HG03064 (cell line): Measurements from ENCODE around the gene HOXA13.

ENCODE experiments used
- ATAC-seq: cut with Tn5 transposase; IDR thresholded peaks from one replicate; pipeline ENCODE4 v1.9.1; 2021; ENCODE audit warnings: low read depth; ENCODE audit not compliant: unreplicated experiment

HOXA13 gene

DNA sequence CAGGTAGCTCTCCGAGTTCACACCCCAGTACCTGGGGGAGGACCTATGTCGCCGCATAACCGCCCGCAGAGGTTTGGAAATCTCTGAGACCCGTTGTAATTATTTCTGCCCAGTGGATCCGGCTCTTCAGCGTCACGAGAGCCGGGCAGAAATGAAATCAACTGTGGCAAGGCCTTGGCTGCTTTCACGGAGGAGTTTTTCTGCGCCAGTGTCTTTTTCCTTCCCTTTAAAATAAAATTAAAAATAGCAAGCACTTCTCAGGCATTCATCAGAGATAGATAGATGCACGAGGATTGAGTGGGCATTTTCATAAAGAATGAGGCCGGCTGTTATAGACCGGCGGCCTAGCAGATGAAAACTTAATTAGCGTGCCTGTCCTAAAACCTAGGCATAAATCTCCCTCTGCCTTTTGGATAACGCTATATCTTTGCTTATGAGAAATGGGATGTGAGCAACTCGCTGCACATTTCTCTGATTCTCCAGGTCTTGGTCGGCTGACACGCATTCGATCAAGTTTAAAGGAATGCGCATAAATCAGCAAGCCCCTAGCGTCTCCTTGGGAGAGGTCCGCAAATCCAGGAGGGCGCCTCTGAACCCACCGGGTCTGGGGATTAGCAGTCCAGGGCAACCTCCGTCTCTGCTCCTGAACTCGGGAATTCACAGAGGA, 6.4 kb downstream of the HOXA13 start:
- no peak for ATAC-seq

DNA sequence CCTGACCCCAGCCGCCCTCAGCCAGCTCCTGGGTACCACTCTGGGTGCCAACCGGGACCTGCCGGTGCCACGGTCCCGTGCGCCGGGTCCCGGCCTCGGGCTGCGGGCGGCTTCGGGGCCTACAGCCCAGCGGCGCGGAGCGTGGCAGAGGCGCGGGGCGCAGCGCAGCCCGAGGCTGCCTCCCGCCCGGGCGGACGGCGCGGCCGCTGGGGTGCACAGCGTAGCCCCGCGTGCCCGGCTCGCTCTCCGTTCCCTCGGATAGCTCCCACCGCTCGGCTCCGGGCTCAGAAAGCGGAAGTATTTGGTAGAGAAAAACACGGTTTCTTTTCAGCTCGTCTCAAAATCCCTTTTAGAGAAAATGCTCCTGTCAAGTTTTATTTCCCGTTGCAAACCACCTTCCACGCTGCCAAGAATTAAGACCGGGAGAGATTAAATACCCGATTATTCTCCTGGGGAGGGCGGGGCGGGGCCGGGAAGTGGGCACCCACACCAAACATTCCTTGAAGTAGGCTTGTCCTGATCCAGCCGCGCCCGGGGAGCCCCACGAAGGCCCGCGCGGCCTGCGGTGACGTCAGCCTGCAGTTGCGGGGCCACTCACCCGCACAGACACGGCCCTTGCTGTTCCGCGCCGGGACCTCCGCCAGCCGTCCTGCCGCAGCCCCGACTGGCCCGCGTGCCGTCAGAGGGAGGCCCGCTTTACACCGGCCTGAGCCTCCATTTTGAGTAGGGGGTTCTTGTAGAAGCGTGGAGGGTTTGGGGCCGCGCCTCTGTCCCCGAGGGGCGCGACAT, 7.2 kb downstream of the HOXA13 start:
- ATAC-seq = no peak

DNA sequence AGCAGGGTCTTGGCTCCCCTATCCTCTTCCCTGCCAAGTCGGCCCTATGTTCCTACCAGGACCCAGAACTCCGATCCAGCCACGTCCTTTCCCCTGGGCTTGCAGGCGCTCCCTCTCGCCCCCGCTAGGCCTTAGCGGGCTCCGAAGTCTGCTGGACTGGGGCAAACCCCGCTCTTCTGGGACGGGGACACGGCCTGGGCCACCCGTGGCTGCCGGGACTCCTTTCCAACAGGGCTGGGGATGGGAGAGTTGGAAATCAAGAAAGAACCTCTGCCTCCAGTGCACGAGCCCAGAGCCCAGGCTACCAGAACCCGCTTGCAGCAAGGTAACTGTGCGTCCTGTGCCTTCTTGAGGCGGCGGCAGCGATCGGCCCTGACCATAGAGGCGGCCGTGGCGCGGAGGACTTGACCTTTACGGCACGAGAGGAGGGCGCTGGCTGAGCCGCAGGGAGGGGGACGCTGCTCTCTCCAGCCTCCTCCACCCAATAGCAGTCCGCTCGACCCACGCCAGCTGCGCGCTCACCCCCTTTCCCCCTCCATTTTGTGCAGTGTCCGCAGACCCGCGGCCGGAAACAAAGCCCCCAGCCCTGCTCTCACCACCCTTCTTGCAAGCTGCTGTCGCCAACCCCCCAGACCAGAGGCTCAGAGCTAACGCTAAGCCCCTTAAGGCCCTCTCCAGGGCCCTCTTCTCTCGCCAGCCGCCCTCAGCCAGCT, 7.9 kb downstream of the HOXA13 start:
- no peak for ATAC-seq

DNA sequence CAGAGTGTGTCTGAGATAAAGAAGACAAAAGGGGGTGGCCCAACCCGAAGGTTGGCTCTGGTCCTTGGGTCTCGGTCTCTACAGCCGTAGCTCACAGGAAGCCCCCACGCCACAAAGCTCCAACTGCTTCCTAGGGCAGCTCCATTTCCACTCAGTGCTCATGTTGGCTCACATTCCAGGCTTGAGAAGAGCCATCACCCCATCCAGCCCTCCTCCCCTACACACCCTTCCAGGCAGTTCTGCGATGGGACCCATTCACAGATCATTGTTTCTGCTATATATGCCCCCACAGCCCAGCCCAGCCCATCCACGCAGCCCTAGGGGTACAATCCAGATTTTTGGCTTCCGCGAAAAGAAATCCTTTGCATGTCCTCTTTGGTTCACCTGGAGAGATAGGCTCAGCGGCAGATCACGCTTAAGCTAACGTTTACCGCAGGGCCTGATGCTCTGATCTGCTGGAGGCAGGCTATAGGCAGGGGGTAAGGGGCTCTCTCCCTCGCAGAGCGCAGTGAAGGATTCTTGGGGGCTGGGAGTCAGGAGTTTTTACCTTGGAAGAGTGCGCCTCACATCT, 8.6 kb downstream of the HOXA13 start:
- no peak for ATAC-seq

DNA sequence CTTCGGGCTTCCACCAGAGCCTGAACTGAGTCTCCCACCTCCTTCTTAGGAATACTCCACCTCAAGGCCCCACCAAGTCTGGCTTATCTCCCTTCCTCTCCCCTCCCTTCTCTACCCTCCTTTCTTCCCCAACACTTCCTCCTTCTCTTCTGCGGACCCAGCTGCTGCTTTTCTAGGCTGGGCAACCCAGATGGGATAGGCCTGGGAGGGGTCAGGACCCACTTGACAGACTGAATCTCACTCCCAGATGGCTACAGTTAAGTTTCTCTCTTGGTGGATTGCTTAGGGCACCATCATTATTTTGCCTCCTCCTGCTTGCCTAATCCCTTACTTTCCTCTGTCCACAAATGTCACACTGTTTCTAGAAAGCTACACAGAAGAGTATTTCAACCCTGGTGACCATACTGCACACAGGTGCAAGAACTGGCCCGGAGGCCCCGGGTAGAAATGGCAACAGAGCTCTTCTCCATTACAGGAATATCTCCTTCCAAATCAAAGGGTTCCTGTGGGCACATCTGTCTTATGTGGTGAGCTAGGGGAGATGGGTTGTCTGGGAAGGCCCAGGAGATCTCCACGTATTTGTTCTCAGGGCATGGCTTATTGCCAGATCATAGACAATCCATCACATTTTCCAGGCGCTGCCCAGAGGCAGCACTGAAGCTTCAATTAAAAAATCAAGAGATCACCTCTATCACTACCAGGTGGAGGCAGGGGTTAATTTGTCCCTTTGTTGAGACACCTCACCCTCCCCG, 9.7 kb downstream of the HOXA13 start:
- ATAC-seq = no peak

DNA sequence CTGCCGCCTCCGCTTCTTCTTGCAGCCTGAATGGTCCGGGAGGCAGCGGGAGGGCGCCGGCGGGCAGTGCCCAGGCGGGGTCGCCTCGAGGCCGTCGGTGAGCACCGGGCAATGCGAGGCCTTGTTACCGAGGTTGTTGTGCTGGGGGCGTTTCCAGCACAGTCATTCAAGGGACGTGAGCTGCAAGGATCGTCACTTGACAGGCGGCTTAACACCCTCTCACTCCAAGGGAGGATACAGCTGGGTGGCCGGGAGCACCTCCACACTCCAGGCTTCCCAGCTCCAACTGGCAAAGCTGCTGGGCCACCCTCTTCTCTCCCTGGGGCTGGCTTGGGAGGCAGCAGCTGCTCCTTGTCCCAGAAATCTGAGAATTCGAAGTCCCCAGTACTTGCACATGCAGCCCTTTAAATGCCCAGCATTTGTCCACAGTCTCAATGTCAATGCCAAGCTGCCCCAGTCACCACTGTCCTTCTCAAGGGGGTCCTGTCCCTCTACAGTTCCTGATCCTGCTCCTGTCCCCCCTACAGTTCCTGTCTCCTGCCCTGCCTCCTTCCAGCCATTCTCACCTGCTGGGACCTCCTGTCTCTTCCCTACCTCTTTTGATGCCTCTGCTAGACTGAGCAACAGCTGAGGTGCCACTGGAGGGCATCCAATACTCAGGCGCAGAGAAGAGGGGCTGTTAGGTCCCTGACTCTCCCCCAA, 10.4 kb downstream of the HOXA13 start:
- no peak for ATAC-seq

DNA sequence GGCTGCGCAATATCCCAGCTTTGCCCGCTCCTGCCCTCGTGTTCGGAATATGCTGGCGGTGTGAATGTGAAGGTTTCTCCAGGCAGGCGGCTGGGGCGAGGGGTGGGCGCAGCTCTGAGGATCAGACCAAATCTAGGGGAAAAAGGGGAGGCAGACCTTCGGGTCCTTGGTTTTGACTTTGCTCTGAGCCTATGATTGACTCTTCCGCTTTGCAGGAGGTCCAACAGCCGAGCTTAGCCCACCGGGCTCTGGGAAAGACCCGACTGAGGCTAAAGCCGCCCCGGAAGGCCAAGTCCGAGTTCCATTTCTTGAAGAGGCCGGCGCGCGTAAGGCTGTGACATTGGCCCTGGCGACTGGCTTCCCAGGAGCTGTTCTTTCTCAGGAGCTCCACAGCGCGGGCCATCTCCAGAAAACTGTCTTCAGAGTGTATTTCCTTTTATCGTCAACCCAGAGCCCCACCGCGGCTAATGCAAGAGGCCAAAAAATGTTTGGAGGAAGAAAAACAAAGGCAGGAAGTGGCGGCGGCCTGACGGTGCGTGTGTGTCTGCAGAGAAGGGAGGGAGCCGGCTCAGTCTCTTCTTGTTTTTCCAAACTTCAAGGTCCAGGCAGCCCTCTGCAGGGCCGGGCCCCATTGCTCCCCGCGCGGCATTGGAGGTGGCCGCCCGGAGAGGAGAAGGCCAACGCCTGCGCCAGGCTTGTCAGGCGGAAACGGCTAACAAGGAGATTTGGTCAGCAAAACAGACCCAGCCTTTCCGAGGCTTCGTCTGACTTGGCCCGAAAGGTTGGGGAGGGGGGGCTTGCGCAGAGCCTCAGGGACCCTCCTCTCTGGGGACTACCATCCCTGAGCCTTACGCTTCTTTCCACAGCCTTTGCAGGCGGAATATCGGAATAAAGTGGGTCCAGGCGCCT, 11.3 kb downstream of the HOXA13 start:
- ATAC-seq = no peak

DNA sequence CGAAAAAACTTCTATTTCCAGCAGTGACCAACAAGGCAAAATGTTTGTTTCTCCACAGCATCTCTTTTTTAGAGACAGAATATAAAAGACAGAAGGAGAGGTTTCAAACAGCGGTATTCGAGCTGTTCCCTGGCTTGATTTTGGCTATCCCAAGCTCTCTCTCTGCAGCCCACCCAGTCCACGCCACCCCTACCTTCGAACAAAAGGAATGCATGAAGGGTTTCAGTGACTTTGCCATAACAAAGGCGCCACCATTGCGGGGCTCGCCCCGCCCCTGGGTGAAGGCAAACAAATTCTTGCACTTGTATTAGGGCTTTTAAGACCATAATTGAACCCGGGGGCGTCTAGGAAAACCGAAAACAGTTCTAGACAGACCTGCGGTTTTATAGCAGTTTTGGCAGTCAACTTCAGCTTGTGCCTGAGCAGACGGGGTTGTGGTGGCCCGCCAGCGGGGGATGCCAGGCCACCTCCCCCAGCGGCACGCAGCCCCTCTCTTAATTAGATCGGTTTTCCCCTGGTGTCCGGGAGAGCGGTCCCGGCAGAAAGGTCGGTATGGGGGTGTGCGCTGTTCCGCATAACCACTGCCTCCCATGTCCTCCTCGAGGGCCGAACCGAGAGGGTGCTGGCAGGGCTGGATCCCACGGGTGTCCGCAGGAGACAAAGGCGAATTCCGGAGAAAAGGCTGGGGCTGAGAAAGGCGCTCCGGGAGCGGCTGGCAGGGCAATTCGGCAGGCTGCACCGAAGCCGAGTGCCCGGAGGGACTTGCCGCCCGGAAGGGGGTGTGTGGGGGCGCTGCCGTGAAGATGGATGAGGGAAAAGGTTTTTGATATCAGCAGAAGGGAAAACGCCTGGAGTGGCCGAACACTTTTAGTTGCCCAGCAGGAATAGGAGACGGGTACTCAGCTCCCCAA, 12.2 kb downstream of the HOXA13 start:
- ATAC-seq = no peak

DNA sequence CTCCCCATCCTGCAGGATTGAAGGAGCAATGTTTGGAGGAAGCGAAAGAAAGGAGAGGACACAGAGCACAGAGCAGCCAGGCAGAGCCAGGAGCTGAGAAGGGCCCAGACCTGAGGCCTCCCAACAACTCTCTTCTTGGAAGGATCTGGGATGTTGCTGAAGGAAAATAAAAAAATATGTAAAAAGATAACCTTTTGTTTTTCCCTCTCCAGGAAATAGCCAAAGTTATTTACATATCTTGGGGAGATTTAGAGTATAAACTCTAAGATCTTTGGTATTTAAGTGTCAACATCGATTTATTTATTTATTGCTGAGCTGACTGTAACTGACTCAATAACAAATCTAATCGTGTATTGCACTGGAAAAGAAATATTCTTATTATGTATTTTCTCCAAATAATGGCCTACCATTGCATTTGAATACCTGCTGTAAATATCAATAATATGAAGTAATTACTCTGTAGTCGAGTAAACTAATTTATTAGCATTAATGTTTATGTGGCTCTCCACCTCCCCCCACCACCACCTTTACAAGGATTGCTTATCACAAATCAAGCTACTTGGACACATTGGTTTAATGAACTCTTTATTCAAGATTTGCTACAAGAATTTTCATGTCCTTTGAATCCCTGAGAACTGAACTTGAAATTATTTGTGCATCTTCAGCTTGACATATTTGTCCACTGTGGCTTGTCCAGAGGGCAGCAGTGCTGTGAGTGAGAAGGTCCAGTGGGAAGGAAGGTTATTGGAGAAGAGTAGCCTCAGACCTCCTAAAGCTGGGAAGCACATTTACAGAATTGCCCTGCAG, 13.0 kb downstream of the HOXA13 start:
- ATAC-seq = no peak

DNA sequence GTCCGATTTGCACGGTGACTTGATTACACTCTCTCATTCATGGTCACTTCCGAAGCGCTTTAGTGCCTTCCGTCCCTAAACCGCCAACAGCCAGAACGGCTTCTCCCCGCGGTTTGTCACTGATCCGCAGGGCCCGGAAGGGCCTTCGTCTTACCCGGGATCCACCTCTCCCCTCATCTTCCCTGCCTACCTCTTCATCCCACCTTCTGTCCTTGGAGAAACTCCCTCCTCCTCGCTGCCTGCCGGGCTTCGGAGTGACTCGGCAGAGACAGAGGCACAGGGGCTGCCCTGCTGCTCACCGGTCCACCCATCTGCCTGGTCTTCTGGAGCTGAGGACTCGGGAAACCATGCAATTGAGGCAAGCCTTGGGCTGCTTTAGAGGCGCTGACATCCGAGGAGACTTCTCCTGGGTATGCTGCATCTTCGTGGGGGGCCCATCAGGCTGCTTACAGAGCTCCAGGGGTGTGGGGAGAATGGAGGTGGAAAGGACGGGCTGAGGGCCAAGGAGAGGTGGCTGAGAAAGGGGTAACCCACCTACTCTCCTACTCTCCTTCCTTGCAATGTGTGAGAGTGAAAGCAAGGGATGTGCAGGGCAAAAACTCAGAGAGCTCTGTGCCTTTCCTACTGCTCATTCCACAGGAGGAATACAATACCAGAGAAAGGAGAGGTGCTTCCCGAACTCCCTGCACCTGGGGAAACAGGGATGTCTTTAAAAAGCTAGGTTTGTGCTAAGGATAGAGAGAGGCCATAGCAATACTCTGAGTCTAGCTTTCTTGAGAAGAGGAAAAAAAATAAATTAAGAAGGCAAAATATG, 13.8 kb downstream of the HOXA13 start:
- no peak for ATAC-seq

DNA sequence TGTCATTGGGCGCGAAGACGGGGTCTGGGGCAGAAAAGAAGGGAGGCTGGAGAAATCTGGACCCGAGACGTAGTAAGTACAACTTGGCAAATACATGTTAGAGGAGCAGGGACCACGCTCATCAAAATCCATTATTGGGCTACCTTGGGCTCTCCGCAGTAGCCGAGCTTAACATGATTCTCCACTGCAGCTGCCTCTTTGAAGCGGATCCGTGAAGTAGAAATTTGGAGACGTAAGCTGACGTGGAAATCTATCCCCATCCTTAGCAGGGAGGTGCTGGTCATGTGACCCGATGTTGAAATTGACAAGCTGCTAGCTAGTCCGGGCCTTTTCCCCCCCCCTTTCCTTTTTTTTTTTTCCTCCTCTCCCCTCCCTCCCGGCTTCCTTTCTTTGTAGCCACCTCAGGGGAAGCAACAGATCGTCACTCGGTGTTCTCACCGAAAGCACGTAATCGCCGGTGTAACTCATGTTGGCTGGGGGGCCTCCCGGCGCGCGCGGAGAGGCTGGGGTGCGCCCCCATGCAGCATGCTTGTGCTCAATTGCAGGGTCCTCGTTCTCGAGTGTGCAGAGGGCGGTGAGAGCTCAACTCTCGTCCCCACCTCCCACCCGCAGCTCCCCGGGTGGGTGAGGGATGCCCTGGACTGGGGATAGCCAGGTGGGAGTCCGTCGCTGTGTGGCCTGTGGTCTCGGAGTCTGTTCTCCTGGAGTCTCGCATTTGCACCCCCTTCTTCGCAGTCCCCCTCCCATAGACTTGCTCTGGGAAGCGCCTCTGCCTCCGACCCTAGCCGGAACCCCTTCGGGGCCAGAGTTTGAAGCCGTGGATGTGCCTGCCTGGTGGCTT, 14.7 kb downstream of the HOXA13 start, which contains the start of gene HOXA11:
Gene HOXA11 (minus strand): TSS at position 220 of the 841 bp plus-strand sequence. CDS start 88 bp downstream, at position 132.
- no peak for ATAC-seq

DNA sequence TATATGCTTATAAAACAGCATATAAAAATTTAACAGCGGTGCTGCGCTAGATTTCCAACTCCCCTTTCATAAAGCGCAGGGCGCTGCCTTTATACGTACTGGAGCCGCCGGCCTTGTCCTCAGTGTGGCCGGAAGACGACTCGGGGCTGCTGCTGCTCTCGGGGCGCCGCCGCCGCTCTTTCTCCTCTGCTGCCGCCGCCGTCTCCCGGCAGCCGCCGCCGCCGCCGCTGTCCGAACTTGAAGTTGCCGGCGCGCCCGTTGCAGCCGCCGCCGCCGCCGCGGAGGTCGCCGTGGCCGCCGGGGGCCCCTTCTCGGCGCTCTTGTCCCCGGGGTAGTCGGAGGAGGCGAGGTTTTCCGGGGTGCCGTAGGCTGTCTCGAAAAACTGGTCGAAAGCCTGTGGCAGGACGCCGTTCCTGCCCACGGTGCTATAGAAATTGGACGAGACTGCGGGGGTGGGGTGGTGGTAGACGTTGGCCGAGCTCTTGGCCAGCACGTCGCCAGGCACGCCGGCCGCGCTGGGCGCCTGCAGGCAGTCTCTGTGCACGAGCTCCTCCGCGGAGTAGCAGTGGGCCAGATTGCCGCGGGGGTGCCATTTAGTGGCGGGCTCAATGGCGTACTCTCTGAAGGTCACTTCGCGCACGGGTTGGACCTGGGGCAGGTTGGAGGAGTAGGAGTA, 15.4 kb downstream of the HOXA13 start:
- no peak for ATAC-seq

DNA sequence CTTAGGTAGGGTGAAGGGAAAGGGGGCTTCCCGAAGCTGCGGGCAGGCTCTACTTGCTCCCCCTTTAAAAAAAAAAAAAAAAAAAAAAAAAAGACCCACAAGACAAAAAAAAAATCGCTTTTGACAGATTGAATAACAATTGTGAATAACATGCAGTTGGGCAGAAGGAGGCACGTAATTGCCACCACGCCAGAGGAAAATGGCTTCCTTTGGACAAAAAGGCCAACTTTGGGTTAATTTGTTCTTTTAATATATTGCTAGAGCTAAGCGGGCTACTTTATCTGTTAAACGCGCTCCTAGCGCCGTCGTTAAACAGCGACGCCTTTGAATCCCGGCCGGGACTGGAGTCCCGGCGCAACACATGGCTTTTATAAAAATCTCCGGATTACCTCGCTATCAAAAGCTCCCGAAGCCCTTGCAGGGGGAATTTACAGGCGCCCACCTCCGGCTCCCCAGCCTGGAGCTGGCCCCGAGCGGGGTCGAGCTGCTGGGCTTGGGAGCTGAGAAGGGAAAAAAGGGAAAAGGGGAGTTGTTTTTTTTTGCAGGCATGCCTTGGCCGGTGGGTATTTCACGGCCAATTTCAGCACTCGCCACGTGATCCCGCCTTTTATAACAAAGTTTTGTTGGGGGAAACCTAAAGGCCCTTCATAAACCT, 16.1 kb downstream of the HOXA13 start:
- ATAC-seq = no peak
